ENCODE data around the gene TRIM15. TPM values are rescaled to one million over a fixed set of nuclear protein-coding genes. Genes with fewer than 3 reads are reported as not detected.

Gene TRIM15
- total and polyA plus RNA-seq, 10 of the 15 experiments (the other 5 are each of a cell fraction or from before 2014, with no cell fraction given), result 0.29 TPM; not detected in 9

DNA sequence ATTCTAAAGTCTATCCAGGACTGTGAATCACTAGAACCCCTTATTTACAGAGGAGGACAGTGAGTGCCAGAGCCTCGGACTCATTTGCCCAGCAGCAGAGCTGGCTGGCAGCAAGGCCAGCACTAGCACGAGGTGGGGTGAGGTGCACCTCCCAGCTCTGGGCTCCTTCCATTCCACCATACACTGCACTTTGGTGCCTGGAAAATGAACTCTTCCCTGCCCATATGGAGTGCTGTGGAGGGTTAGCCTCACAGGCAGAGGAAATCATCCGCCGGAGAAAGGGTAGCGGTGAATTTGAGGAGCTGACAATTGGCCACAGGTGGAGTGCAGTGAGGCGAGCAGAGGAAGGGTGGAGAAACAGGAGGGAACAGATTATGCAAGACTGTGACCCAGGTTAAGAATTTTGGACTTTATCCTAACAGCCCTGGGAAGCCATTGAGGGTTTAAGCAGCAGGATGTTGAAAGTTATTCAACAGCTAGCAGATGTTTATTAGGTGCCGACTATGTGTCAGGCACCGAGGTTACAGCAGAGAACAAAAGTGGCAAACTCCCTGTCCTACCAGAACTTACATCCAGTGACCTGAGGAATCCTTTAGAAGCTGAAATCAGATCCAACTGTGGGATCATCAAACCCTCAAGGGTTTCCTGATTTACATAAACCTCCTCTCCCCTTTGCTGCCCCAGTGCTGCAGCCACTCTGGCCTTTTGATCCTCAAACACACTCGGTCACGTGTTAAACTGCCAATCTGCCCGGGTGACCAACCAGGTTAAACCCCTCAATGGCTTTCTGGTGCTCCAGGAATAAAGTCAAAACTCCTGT is 43.7 kb downstream of the TRIM15 start:
- no TSS peak for BruUV-seq (replicated peaks)
- Histone ChIP-seq H3K79me2 (ENCODE audit: control insufficient read depth, insufficient read depth, low read length) (peaks cover 86% of the 10 kb centered on the region), H3K27ac (ENCODE audit: control insufficient read depth, insufficient read depth) (no peak overlapping the region), H2AFZ (ENCODE audit: control insufficient read depth, low read depth, low read length) (no peak overlapping the region), H3K4me1 (ENCODE audit: control insufficient read depth, insufficient read depth, low read length) (peaks cover 50% of the 10 kb centered on the region), H3K9me3 (replicated peaks; ENCODE audit: control insufficient read depth, insufficient read depth, low read length) (no peaks in the 10 kb centered on the region), H3K4me2 (ENCODE audit: control insufficient read depth, insufficient read depth) (peak overlapping the region; percentile 40), H3K4me3 (0 out of 2 replicates have a peak overlapping the region, but pooled peaks have one; percentile 1), H4K20me1 (ENCODE audit: control insufficient read depth, insufficient read depth) (peaks cover 15% of the 10 kb centered on the region; the same call in 1 of the 2 replicates), H3K36me3 (ENCODE audit: control insufficient read depth in 2 of 2, insufficient read depth in 2 of 2, low read length in 1 of 2) (peaks cover 1 to 19% of the 10 kb centered on the region in 2 experiments; a peak in 3 of 4 replicates), H3K9ac (ENCODE audit: control insufficient read depth, insufficient read depth, low read length) (no peak overlapping the region), H3K27me3 (replicated peaks in 1 of 2; ENCODE audit: control insufficient read depth in 2 of 2, insufficient read depth in 2 of 2, low read length in 1 of 2) (no peaks in the 10 kb centered on the region)
- ChIA-PET POLR2A (no interaction called here), CTCF (interaction anchor here (1.3 to 2.6 kb wide), 5 partner anchors 9 to 191 kb away, joined by 3 to 10 read pairs (median 4); no protein-coding TSS in a partner anchor), RAD21 (ENCODE audit: unreplicated experiment) (no interaction called here), SMC1A (ENCODE audit: uncharacterized antibody, unreplicated experiment) (interaction anchor here (0.7 to 1.2 kb wide), 2 partner anchors 13 to 20 kb away, joined by 3 read pairs; no protein-coding TSS in a partner anchor)
- FAIRE-seq (no peak), DNase-seq (ENCODE audit: low read depth, low spot score) (no peak), ATAC-seq (no peak)
- intact Hi-C loops (cut with micrococcal nuclease; ENCODE audit: unreplicated experiment), result no loop called here
- TF ChIP-seq BHLHE40 (IDR thresholded peaks at IDR 0.05; ENCODE audit: borderline replicate concordance in 1 of 2, low read depth in 2 of 2, low read length in 1 of 2) (peak in 1 of 2 experiments; percentile 30; a peak in 1 of 4 replicates), RAD51 (IDR thresholded peaks at IDR 0.05) (peak; percentile 70), MTA3 (IDR thresholded peaks at IDR 0.05; ENCODE audit: borderline replicate concordance, low read length) (no peak)
- in situ Hi-C loops (cut with MboI), result no loop called here
- 64% methylated on average over 11 of the region's 11 CpGs for WGBS (ENCODE audit: insufficient coverage, insufficient replicate concordance, low lambda C conversion rate, missing lambda C conversion rate)

DNA sequence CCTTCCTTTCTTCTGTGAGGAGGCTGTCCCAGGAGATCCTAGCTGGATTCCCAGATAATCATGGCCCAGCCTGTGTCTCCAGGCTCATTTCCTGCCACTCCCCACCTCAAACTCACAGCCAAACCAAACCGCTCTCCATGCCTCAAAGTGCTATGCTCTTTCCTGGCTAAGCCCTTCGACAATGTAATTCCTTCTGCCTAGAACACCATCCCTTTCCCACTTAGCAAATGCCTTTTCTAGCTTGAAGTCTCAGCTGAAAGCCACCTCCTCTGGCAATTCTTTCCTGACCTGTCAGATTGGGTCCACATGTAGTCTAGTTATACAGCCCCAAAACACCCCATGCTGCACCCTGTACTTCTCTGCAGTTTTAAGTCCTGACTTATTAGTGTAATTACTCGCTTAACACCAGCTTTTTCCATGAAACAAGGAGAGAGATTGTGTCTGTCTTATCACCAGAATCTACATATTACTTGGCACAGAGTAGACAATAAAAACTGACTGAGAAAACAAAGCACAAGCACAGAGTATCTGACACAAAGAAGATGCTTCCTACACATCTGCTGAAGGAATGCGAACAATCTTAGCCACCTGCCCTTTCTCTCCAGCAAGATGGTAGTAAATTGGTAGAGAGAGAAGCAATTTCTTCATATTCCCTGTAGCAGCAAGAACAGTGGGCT is 44.4 kb downstream of the TRIM15 start:
- Histone ChIP-seq H3K27me3 (replicated peaks in 1 of 2; ENCODE audit: control insufficient read depth in 2 of 2, insufficient read depth in 2 of 2, low read length in 1 of 2) (no peaks in the 10 kb centered on the region), H3K4me2 (ENCODE audit: control insufficient read depth, insufficient read depth) (peak overlapping the region; percentile 40), H3K9me3 (replicated peaks; ENCODE audit: control insufficient read depth, insufficient read depth, low read length) (no peaks in the 10 kb centered on the region), H3K36me3 (ENCODE audit: control insufficient read depth in 2 of 2, insufficient read depth in 2 of 2, low read length in 1 of 2) (peaks cover 0 to 15% of the 10 kb centered on the region in 2 experiments; a peak in 2 of 4 replicates), H3K4me1 (ENCODE audit: control insufficient read depth, insufficient read depth, low read length) (peaks cover 47% of the 10 kb centered on the region), H3K9ac (ENCODE audit: control insufficient read depth, insufficient read depth, low read length) (no peak overlapping the region), H3K27ac (ENCODE audit: control insufficient read depth, insufficient read depth) (no peak overlapping the region), H3K79me2 (ENCODE audit: control insufficient read depth, insufficient read depth, low read length) (peaks cover 87% of the 10 kb centered on the region), H3K4me3 (0 out of 2 replicates have a peak overlapping the region, but pooled peaks have one; percentile 27), H4K20me1 (ENCODE audit: control insufficient read depth, insufficient read depth) (peaks cover 15% of the 10 kb centered on the region; the same call in 1 of the 2 replicates), H2AFZ (ENCODE audit: control insufficient read depth, low read depth, low read length) (no peak overlapping the region)
- no peak for FAIRE-seq
- no peak for ATAC-seq
- DNase-seq (ENCODE audit: low read depth, low spot score), result no peak
- ChIA-PET SMC1A (ENCODE audit: uncharacterized antibody, unreplicated experiment) (interaction anchor here (1.2 kb wide), 1 partner anchor 21 kb away, joined by 3 read pairs; no protein-coding TSS in a partner anchor), CTCF (interaction anchor here (1.2 to 2.6 kb wide), 3 partner anchors 11 to 337 kb away, joined by 3 to 10 read pairs (median 3); no protein-coding TSS in a partner anchor), POLR2A (interaction anchor here (0.8 to 1.3 kb wide), 3 partner anchors 43 to 147 kb away, joined by 3 to 5 read pairs (median 3); partner anchors contain the start of gene POLR1H), RAD21 (ENCODE audit: unreplicated experiment) (no interaction called here)
- intact Hi-C loops (cut with micrococcal nuclease; ENCODE audit: unreplicated experiment), result no loop called here
- 91% methylated on average over 4 of the region's 4 CpGs for WGBS (ENCODE audit: insufficient coverage, insufficient replicate concordance, low lambda C conversion rate, missing lambda C conversion rate)
- no peak for TF ChIP-seq POLR2AphosphoS5 (IDR thresholded peaks at IDR 0.05; ENCODE audit: low read length)
- in situ Hi-C loops (cut with MboI), result no loop called here
- BruUV-seq (replicated peaks), result no TSS peak

Measured in GM12878 (cell line).